Measurements from ENCODE around the gene ASTN2.
A peak's percentile ranks its signal among the peaks of the same experiment; 100 is the strongest.

Gene ASTN2

GRCh38 chr9:117414220-117414905 is 494 bp downstream of the ASTN2 start:
- Histone ChIP-seq H3K27me3 (replicated peaks; ENCODE audit: control insufficient read depth, insufficient read depth, low read length) (peaks cover 1% of the 10 kb centered on the region; the same call in 1 of the 2 replicates), H3K36me3 (ENCODE audit: control insufficient read depth, insufficient read depth, low read length) (no peaks in the 10 kb centered on the region), H3K4me3 (replicated peaks; ENCODE audit: low read depth, low read length) (no peak overlapping the region)
- TF ChIP-seq, protein P1, sequence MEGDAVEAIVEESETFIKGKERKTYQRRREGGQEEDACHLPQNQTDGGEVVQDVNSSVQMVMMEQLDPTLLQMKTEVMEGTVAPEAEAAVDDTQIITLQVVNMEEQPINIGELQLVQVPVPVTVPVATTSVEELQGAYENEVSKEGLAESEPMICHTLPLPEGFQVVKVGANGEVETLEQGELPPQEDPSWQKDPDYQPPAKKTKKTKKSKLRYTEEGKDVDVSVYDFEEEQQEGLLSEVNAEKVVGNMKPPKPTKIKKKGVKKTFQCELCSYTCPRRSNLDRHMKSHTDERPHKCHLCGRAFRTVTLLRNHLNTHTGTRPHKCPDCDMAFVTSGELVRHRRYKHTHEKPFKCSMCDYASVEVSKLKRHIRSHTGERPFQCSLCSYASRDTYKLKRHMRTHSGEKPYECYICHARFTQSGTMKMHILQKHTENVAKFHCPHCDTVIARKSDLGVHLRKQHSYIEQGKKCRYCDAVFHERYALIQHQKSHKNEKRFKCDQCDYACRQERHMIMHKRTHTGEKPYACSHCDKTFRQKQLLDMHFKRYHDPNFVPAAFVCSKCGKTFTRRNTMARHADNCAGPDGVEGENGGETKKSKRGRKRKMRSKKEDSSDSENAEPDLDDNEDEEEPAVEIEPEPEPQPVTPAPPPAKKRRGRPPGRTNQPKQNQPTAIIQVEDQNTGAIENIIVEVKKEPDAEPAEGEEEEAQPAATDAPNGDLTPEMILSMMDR (IDR thresholded peaks at IDR 0.05; ENCODE audit: insufficient read depth, low read length, poor library complexity, severe bottlenecking): peak; percentile 6
- DNase-seq (ENCODE audit: extremely low read depth, insufficient read length): peak; percentile 9

DNA sequence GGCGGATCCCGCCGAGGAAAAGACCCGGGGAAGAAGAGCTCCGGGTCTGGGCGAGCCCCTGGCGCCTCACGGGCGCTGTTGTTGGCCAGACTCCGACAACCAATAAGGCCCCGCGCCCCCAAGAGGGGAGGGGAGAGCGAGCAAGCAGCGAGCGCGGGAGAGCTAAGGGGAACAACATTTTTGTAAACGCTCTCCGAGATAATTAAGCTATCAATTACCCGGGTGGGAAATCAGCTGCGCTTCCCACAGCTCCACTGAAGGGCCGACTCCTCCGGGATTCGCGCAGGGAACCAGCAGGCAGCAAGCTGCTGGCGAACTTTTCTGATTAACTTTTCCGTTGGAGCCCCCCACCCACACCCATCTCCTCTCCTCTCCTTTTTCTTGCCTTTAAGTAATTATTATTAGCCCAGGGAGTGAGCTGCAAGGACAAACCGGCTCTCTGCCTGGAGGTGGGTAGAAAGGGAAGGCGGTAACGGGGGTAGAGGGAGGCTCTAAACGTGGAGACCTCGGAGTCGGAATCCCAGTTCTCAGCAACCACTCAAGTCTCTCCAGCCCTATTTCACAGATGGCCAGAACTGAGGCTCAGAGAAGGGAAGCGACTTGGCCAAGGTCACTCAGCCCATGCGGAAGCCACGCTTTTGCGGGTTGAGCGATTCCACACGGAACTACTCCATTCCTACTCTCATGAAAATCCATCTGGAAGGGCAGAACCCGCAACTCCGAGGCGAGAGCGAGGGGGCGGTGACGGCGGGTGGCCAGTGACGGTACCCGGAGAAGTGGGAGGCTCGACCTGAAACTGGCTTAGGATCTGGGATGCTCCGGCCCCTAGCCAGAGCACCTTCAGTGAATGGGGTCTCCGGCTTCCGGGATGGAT is 1.3 kb downstream of the ASTN2 start:
- Histone ChIP-seq H3K27me3 (replicated peaks; ENCODE audit: control insufficient read depth, insufficient read depth, low read length) (peaks cover 1% of the 10 kb centered on the region; the same call in 1 of the 2 replicates), H3K4me3 (replicated peaks; ENCODE audit: low read depth, low read length) (no peak overlapping the region), H3K36me3 (ENCODE audit: control insufficient read depth, insufficient read depth, low read length) (no peaks in the 10 kb centered on the region)
- DNase-seq (ENCODE audit: extremely low read depth, insufficient read length): peak; percentile 6
- TF ChIP-seq, protein P1 (IDR thresholded peaks at IDR 0.05; ENCODE audit: insufficient read depth, low read length, poor library complexity, severe bottlenecking): no peak

GRCh38 chr9:117412841-117413240 is 2.0 kb downstream of the ASTN2 start:
- TF ChIP-seq, protein P1 (IDR thresholded peaks at IDR 0.05; ENCODE audit: insufficient read depth, low read length, poor library complexity, severe bottlenecking): no peak
- Histone ChIP-seq H3K27me3 (replicated peaks; ENCODE audit: control insufficient read depth, insufficient read depth, low read length) (peaks cover 1% of the 10 kb centered on the region; the same call in 1 of the 2 replicates), H3K36me3 (ENCODE audit: control insufficient read depth, insufficient read depth, low read length) (no peaks in the 10 kb centered on the region), H3K4me3 (replicated peaks; ENCODE audit: low read depth, low read length) (no peak overlapping the region)
- DNase-seq (ENCODE audit: extremely low read depth, insufficient read length): peak; percentile 16

DNA sequence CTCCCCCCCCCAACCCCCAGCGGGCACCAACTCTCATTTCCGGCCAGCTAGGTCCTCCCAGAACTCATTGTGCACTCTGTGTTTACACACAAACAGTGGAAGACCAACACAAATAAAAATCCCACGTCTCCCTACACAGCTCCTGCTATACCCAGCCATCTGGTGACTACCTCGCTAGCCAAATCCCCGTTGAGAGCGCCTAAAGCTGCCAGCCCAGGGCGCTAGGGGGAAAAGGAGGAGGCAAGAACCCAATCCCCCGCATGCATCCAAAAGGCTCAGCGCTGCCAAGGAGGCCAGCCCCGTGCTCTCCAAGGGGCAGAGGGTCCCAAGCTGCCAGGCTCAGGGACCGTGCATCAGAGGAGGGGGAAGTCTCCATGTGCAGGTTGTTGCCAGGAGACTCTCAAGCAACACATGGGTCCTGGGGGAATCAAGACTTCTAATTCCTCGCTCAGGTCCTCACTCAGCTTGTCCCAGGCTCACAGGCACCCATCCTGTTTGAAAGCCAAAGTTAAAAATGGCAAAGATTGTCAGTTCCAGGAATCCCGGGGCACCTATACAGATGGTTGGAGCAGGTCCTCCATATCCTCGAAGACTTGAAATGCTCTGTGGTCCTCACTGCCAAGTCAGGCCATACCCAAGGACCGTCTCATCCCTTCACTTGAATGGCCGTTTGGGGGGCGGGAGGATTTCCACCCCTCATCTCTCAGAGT is 2.7 kb downstream of the ASTN2 start:
- Histone ChIP-seq H3K4me3 (replicated peaks; ENCODE audit: low read depth, low read length) (no peak overlapping the region), H3K27me3 (replicated peaks; ENCODE audit: control insufficient read depth, insufficient read depth, low read length) (peaks cover 1% of the 10 kb centered on the region; the same call in 1 of the 2 replicates), H3K36me3 (ENCODE audit: control insufficient read depth, insufficient read depth, low read length) (no peaks in the 10 kb centered on the region)
- TF ChIP-seq, protein P1 (IDR thresholded peaks at IDR 0.05; ENCODE audit: insufficient read depth, low read length, poor library complexity, severe bottlenecking): no peak
- peak; percentile 3 for DNase-seq (ENCODE audit: extremely low read depth, insufficient read length)

DNA sequence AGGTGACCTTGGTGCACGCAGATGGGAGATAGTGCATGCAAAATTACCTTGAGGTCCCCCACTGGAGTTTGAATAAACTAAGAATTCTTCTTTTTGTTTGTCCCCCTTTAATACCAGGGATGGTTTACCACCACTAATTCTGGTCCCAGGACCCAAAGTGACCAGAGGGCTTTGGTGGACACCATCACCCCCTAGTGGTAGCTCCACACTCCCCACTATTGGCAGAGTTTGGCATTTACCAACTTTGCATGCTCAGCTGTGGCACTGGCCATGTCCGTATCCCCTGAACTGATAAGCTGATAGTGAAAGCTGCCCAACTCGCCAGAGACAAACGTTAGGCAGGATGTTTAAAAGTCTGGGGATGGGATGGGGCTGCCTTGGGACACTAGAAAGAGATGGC is 3.3 kb downstream of the ASTN2 start:
- Histone ChIP-seq H3K4me3 (replicated peaks; ENCODE audit: low read depth, low read length) (no peak overlapping the region), H3K27me3 (replicated peaks; ENCODE audit: control insufficient read depth, insufficient read depth, low read length) (peaks cover 1% of the 10 kb centered on the region; the same call in 1 of the 2 replicates), H3K36me3 (ENCODE audit: control insufficient read depth, insufficient read depth, low read length) (no peaks in the 10 kb centered on the region)
- TF ChIP-seq, protein P1 (IDR thresholded peaks at IDR 0.05; ENCODE audit: insufficient read depth, low read length, poor library complexity, severe bottlenecking): peak; percentile 78
- no peak for DNase-seq (ENCODE audit: extremely low read depth, insufficient read length)

Data from GM06990 (cell line).